ENCODE data around the gene COQ2. TPM values are rescaled to one million over a fixed set of nuclear protein-coding genes. Genes with fewer than 3 reads are reported as not detected.

The COQ2 gene
- polyA plus RNA-seq, 1 of the 3 experiments (the other 2 are of a cell fraction) = 14.8 TPM

GRCh38 chr4:83240379-83240875, 44.2 kb downstream of the COQ2 start:
- Histone ChIP-seq H3K27ac (ENCODE audit: low read depth in 2 of 2, low read length in 1 of 2) (no peak overlapping the region), H3K9ac (no peak overlapping the region), H3K9me3 (no peaks in the 10 kb centered on the region), H3K79me2 (ENCODE audit: insufficient read depth) (no peaks in the 10 kb centered on the region), H3K9me2 (no peaks in the 10 kb centered on the region), H3K36me3 (replicated peaks in 1 of 2; ENCODE audit: control insufficient read depth in 1 of 2, insufficient read depth in 2 of 2, low read length in 1 of 2) (no peaks in the 10 kb centered on the region), H3F3A (replicated peaks; ENCODE audit: insufficient read depth) (no peaks in the 10 kb centered on the region), H3K4me3 (ENCODE audit: low read depth in 2 of 2, low read length in 1 of 2) (no peak overlapping the region), H2AFZ (ENCODE audit: low read depth) (no peak overlapping the region), H4K20me1 (ENCODE audit: insufficient read depth) (no peaks in the 10 kb centered on the region), H3K4me1 (ENCODE audit: control insufficient read depth in 1 of 2, insufficient read depth in 2 of 2, low read depth in 1 of 2, low read length in 1 of 2) (no peaks in the 10 kb centered on the region), H3K27me3 (ENCODE audit: insufficient read depth) (no peaks in the 10 kb centered on the region), H3K4me2 (no peak overlapping the region)
- POLR2A ChIA-PET = no interaction called here
- TF ChIP-seq RXRA (IDR thresholded peaks at IDR 0.05; ENCODE audit: borderline replicate concordance, low read depth) (no peak), YY1 (IDR thresholded peaks at IDR 0.05; ENCODE audit: low read depth) (no peak), RFX5 (IDR thresholded peaks at IDR 0.05; ENCODE audit: low read length) (no peak), NFIC (IDR thresholded peaks at IDR 0.05; ENCODE audit: borderline replicate concordance) (no peak), SMC3 (IDR thresholded peaks at IDR 0.05; ENCODE audit: low read depth, low read length) (no peak), PBX3 (IDR thresholded peaks at IDR 0.05) (no peak), TCF12 (IDR thresholded peaks at IDR 0.05) (no peak), CTCF (IDR thresholded peaks at IDR 0.05) (no peak), SIN3A (IDR thresholded peaks at IDR 0.05; ENCODE audit: borderline replicate concordance, low read depth, low read length) (no peak)
- TF ChIP-seq, protein P1, sequence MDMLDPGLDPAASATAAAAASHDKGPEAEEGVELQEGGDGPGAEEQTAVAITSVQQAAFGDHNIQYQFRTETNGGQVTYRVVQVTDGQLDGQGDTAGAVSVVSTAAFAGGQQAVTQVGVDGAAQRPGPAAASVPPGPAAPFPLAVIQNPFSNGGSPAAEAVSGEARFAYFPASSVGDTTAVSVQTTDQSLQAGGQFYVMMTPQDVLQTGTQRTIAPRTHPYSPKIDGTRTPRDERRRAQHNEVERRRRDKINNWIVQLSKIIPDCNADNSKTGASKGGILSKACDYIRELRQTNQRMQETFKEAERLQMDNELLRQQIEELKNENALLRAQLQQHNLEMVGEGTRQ (IDR thresholded peaks at IDR 0.05; ENCODE audit: borderline replicate concordance, low read depth, low read length) = no peak
- WGBS (ENCODE audit: low lambda C conversion rate) = 90% methylated on average over 4 of the region's 4 CpGs
- DNase-seq = no peak
- CTCF ChIA-PET = no interaction called here

- Histone ChIP-seq H3F3A (replicated peaks; ENCODE audit: insufficient read depth) (no peaks in the 10 kb centered on the region), H3K9ac (no peak overlapping the region), H3K4me3 (ENCODE audit: low read depth in 2 of 2, low read length in 1 of 2) (no peak overlapping the region), H3K36me3 (replicated peaks in 1 of 2; ENCODE audit: control insufficient read depth in 1 of 2, insufficient read depth in 2 of 2, low read length in 1 of 2) (no peaks in the 10 kb centered on the region), H3K27me3 (ENCODE audit: insufficient read depth) (no peaks in the 10 kb centered on the region), H3K4me2 (no peak overlapping the region), H3K27ac (ENCODE audit: low read depth in 2 of 2, low read length in 1 of 2) (no peak overlapping the region), H2AFZ (ENCODE audit: low read depth) (no peak overlapping the region), H3K9me2 (no peaks in the 10 kb centered on the region), H3K9me3 (no peaks in the 10 kb centered on the region), H3K79me2 (ENCODE audit: insufficient read depth) (no peaks in the 10 kb centered on the region), H3K4me1 (ENCODE audit: control insufficient read depth in 1 of 2, insufficient read depth in 2 of 2, low read depth in 1 of 2, low read length in 1 of 2) (no peaks in the 10 kb centered on the region), H4K20me1 (ENCODE audit: insufficient read depth) (no peaks in the 10 kb centered on the region)
- 87% methylated on average over 3 of the region's 4 CpGs for WGBS (ENCODE audit: low lambda C conversion rate)
- ChIA-PET CTCF (interaction anchor here (1.0 to 1.6 kb wide), 2 partner anchors 14 to 43 kb away, joined by 3 to 4 read pairs; no protein-coding TSS in a partner anchor), POLR2A (no interaction called here)
- DNase-seq = no peak
- TF ChIP-seq JUND (IDR thresholded peaks at IDR 0.05) (no peak), NFIC (IDR thresholded peaks at IDR 0.05; ENCODE audit: borderline replicate concordance) (peak; percentile 54), ELF1 (IDR thresholded peaks at IDR 0.05) (no peak)
Measured at GRCh38 chr4:83238393-83239248, 46.0 kb downstream of the COQ2 start.

Data from SK-N-SH (cell line).